Right lobe of liver (tissue), 6 donors: ENCODE data around the gene SLC39A11. TPM values are rescaled to one million over a fixed set of nuclear protein-coding genes. Genes with fewer than 3 reads are reported as not detected.

Experiments
- ATAC-seq, 4 donors: fragments of 200-7000 bp; cut with Tn5 transposase; one replicate each; pipeline ENCODE4 v1.9.1; 2020; ENCODE audit warnings: mild to moderate bottlenecking in 4 of 4, moderate library complexity in 4 of 4
- DNase-seq, 3 donors: peaks; one replicate each; pipeline ENCODE4 v3.0.0-alpha.2; 2020
- H3K27ac ChIP-seq, 3 donors: fragments of 200-600 bp; one replicate each; pipeline ENCODE4 v1.8.0; 2022
- H3K27me3 ChIP-seq, 2 donors: fragments of 200-600 bp; one replicate each; pipeline ENCODE4 v1.8.0; 2022
- H3K36me3 ChIP-seq, 4 donors: fragments of 200-600 bp; sonication (generic) in 1 of 4; one replicate each; pipeline versions ENCODE4 v1.5.1 to v1.8.0; 2017 to 2022; ENCODE audit warnings: control low read depth in 1 of 4
- H3K4me1 ChIP-seq, 4 donors: fragments of 200-600 bp; sonication (generic) in 1 of 4; one replicate each; pipeline versions ENCODE4 v1.5.1 to v1.8.0; 2017 to 2022; ENCODE audit warnings: control low read depth in 1 of 4
- H3K4me3 ChIP-seq, 3 donors: fragments of 200-600 bp; one replicate each; pipeline ENCODE4 v1.8.0; 2022
- H3K9me3 ChIP-seq, 4 donors: fragments of 200-600 bp; sonication (generic) in 1 of 4; one replicate each; pipeline versions ENCODE4 v1.5.1 to v1.8.0; 2017 to 2022; ENCODE audit warnings: control low read depth in 1 of 4
- CTCF ChIP-seq, 4 donors: fragments of 200-600 bp in 3 of 4; fragments of 450-650 bp in 1 of 4; IDR thresholded peaks; one replicate each; pipeline versions ENCODE4 v1.5.1 to v1.8.0; 2016 to 2022; ENCODE audit warnings: antibody characterized with exemption in 4 of 4, mild to moderate bottlenecking in 2 of 4
- POLR2A ChIP-seq: fragments of 450-650 bp; IDR thresholded peaks from one replicate; pipeline ENCODE4 v1.6.1; 2017; ENCODE audit warnings: antibody characterized with exemption, mild to moderate bottlenecking
- WGBS: methylation state at CpG from one replicate; pipeline ENCODE4 v1.1.6; 2018; ENCODE audit warnings: low coverage, low lambda C conversion rate; ENCODE audit not compliant: insufficient coverage; ENCODE audit errors: missing lambda C conversion rate; 5-methylcytosine and 5-hydroxymethylcytosine counted together
- intact Hi-C, 2 donors: fragments of 100-400 bp; cut with DNase I; formaldehyde crosslinking; loops; one replicate each; pipeline versions ENCODE4 v1.11.2 to v1.14.1; 2022
- total RNA-seq, 6 experiments: library from RNA; depleted of rRNA in 2 of 6; stranded (reverse); fragments of >200 nt in 2 of 6; fragmentation: NEBNext Ultra II Directional in 3 of 6; extraction: Animal tissue kit (Norgen Biotek cat#: 25700) in 3 of 6; gene quantifications; one replicate each; pipeline versions ENCODE4 v1.1.0 to v1.2.4, GENCODE V29; 2016 to 2023
- donor health status: DM: no; HTN: yes; CAD: no.
- donor health status: DM: no; HTN: no; CAD: no.
- donor health status: DM: no; HTN: no; CAD: no.
- donor health status: DM: no; HTN: yes; CAD: no.
- donor health status: DM: no; HTN: yes; CAD: no.

Gene SLC39A11
- total RNA-seq, 6 experiments from 2014 or later: 25.4 to 49.6 (median 39.3) TPM

- no peak overlapping the region for H3K27ac ChIP-seq
- H3K9me3 ChIP-seq: no peaks in the 10 kb centered on the region
- H3K4me3 ChIP-seq: no peak overlapping the region
- DNase-seq: no peak
- TF ChIP-seq POLR2A (no peak), CTCF (IDR thresholded peaks at IDR 0.05) (no peak)
- H3K36me3 ChIP-seq: no peaks in the 10 kb centered on the region
- intact Hi-C loops: no loop called here
- WGBS: 70% methylated on average over 2 of the region's 5 CpGs
- no peaks in the 10 kb centered on the region for H3K4me1 ChIP-seq
- no peaks in the 10 kb centered on the region for H3K27me3 ChIP-seq
- ATAC-seq: no peak
Observed at GRCh38 chr17:72667096-72668063, 425.1 kb downstream of the SLC39A11 start.

DNA sequence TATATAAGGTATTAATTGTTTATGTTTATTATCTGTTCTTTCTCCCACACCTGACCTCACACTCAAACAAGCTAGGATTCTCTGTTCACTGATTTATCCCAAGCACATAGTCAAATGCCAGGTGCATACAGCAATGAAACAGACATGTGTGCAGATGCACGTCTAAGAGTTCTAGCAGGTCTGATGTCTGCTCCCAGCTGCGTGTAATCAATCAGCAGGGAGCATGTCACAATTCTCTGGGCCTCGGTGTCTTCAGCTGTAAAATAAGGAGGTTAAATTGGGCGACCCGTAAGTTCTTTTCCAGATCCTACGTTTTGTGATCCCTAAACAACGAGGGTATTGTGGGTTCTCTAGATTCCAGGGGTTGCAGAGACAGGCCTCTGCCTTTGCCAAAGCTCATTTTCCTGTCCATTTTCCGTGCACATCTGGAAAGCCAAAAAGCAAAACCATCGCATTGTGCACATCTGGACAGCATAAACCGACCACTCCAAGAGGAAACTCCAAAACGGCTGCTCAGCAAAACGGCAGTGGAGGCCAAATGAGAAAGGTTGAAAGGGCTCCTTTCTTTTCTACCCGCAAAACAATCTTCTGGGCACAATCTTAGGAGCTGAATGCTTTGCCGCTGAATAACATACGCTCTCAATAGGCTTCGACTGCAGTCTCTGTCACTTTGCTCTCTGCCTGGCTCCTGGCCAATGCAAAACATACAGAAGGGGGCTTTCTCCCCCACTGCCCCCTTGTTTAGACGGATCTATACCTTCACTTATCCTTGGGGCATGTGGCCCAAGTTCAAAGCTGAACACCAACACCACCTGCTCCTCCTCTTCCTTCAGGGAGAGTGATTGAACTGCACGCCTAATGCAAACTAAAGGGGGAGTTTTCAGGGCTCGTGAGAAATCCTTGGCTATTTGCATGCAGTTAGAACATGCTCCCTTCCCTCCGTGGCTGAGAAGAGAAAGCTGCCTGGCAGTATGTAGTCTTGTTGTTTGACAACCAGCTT lies 426.3 kb downstream of the SLC39A11 start:
- TF ChIP-seq POLR2A (no peak), CTCF (IDR thresholded peaks at IDR 0.05) (no peak)
- DNase-seq: no peak
- H3K4me1 ChIP-seq: no peaks in the 10 kb centered on the region
- intact Hi-C loops: no loop called here
- H3K4me3 ChIP-seq: no peak overlapping the region
- no peaks in the 10 kb centered on the region for H3K27me3 ChIP-seq
- H3K27ac ChIP-seq: no peak overlapping the region
- no peak for ATAC-seq
- no peaks in the 10 kb centered on the region for H3K36me3 ChIP-seq
- no peaks in the 10 kb centered on the region for H3K9me3 ChIP-seq
- WGBS: 83% methylated on average over 14 of the region's 20 CpGs

DNA sequence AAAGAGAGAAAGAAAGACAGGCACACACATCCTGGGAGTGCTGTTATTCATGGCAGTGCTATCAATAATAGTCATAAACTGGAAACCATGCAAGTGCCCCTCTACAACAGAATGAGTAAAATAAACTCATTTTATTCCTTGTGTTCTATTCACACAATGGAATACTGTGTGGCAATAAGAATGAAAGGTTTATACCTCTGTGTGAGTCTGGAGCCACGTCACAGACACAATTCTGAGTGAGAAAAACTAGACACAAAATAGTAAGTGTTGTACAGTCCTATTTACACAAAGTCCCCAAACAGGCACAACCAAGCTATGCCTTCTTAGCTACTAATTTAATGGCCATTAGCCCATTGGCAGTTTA lies 429.7 kb downstream of the SLC39A11 start:
- DNase-seq (no peak), ATAC-seq (no peak)
- H3K36me3 ChIP-seq: no peaks in the 10 kb centered on the region
- no peak for TF ChIP-seq CTCF (IDR thresholded peaks at IDR 0.05)
- TF ChIP-seq POLR2A: no peak
- no peaks in the 10 kb centered on the region for H3K4me1 ChIP-seq
- no peaks in the 10 kb centered on the region for H3K27me3 ChIP-seq
- H3K4me3 ChIP-seq: no peak overlapping the region
- H3K27ac ChIP-seq: no peak overlapping the region
- 90% methylated on average over 1 of the region's 1 CpG for WGBS
- intact Hi-C loops: no loop called here
- H3K9me3 ChIP-seq: no peaks in the 10 kb centered on the region

- H3K9me3 ChIP-seq: no peaks in the 10 kb centered on the region
- ATAC-seq (no peak), DNase-seq (no peak)
- intact Hi-C loops: no loop called here
- no peak for TF ChIP-seq POLR2A
- TF ChIP-seq CTCF (IDR thresholded peaks at IDR 0.05): no peak
- H3K27me3 ChIP-seq: no peaks in the 10 kb centered on the region
- H3K36me3 ChIP-seq: no peaks in the 10 kb centered on the region
- no peaks in the 10 kb centered on the region for H3K4me1 ChIP-seq
- H3K4me3 ChIP-seq: no peak overlapping the region
- H3K27ac ChIP-seq: no peak overlapping the region
- WGBS: 67% methylated on average over 3 of the region's 3 CpGs
Observed at GRCh38 chr17:72661945-72662826, 430.3 kb downstream of the SLC39A11 start.
